ENCODE results near the gene RFXAP. TPM values are rescaled to one million over a fixed set of nuclear protein-coding genes. Genes with fewer than 3 reads are reported as not detected.
A peak's percentile ranks its signal among the peaks of the same experiment; 100 is the strongest.

RFXAP gene
- total RNA-seq, 1 donor from 2014 or later = 6.3 TPM

- DNase-seq (ENCODE audit: low spot score) = no peak
- Mint-ChIP-seq H3K4me1 (ENCODE audit: unreplicated experiment) (no peaks in the 10 kb centered on the region), H3K27me3 (ENCODE audit: unreplicated experiment) (peaks cover 3% of the 10 kb centered on the region), H3K36me3 (ENCODE audit: low read depth, unreplicated experiment) (no peaks in the 10 kb centered on the region), H3K4me3 (ENCODE audit: unreplicated experiment) (no peak overlapping the region), H3K9me3 (ENCODE audit: unreplicated experiment) (no peaks in the 10 kb centered on the region), H3K27ac (ENCODE audit: unreplicated experiment) (no peak overlapping the region)
- no peak for TF ChIP-seq CTCF (IDR thresholded peaks at IDR 0.05; ENCODE audit: unreplicated experiment)
Measured at GRCh38 chr13:36807616-36808015, 11.4 kb upstream of the RFXAP start.

GRCh38 chr13:36813225-36813624, 5.8 kb upstream of the RFXAP start:
- Mint-ChIP-seq H3K27me3 (ENCODE audit: unreplicated experiment) (no peaks in the 10 kb centered on the region), H3K4me1 (ENCODE audit: unreplicated experiment) (peaks cover under 1% of the 10 kb centered on the region), H3K4me3 (ENCODE audit: unreplicated experiment) (no peak overlapping the region), H3K27ac (ENCODE audit: unreplicated experiment) (no peak overlapping the region), H3K9me3 (ENCODE audit: unreplicated experiment) (no peaks in the 10 kb centered on the region), H3K36me3 (ENCODE audit: low read depth, unreplicated experiment) (no peaks in the 10 kb centered on the region)
- no peak for TF ChIP-seq CTCF (IDR thresholded peaks at IDR 0.05; ENCODE audit: unreplicated experiment)
- no peak for DNase-seq (ENCODE audit: low spot score)

GRCh38 chr13:36814465-36814864, 4.6 kb upstream of the RFXAP start:
- H3K36me3 Mint-ChIP-seq (ENCODE audit: low read depth, unreplicated experiment) = no peaks in the 10 kb centered on the region
- H3K4me3 Mint-ChIP-seq (ENCODE audit: unreplicated experiment) = no peak overlapping the region
- no peak for TF ChIP-seq CTCF (IDR thresholded peaks at IDR 0.05; ENCODE audit: unreplicated experiment)
- H3K27me3 Mint-ChIP-seq (ENCODE audit: unreplicated experiment) = no peaks in the 10 kb centered on the region
- H3K4me1 Mint-ChIP-seq (ENCODE audit: unreplicated experiment) = peaks cover 7% of the 10 kb centered on the region
- no peaks in the 10 kb centered on the region for H3K9me3 Mint-ChIP-seq (ENCODE audit: unreplicated experiment)
- DNase-seq (ENCODE audit: low spot score) = no peak
- no peak overlapping the region for H3K27ac Mint-ChIP-seq (ENCODE audit: unreplicated experiment)

GRCh38 chr13:36815062-36815461, 4.0 kb upstream of the RFXAP start:
- H3K4me1 Mint-ChIP-seq (ENCODE audit: unreplicated experiment) = peaks cover 13% of the 10 kb centered on the region
- no peaks in the 10 kb centered on the region for H3K9me3 Mint-ChIP-seq (ENCODE audit: unreplicated experiment)
- no peak for DNase-seq (ENCODE audit: low spot score)
- H3K27me3 Mint-ChIP-seq (ENCODE audit: unreplicated experiment) = no peaks in the 10 kb centered on the region
- peak; percentile 31 for TF ChIP-seq CTCF (IDR thresholded peaks at IDR 0.05; ENCODE audit: unreplicated experiment)
- no peak overlapping the region for H3K27ac Mint-ChIP-seq (ENCODE audit: unreplicated experiment)
- H3K36me3 Mint-ChIP-seq (ENCODE audit: low read depth, unreplicated experiment) = no peaks in the 10 kb centered on the region
- no peak overlapping the region for H3K4me3 Mint-ChIP-seq (ENCODE audit: unreplicated experiment)

DNA sequence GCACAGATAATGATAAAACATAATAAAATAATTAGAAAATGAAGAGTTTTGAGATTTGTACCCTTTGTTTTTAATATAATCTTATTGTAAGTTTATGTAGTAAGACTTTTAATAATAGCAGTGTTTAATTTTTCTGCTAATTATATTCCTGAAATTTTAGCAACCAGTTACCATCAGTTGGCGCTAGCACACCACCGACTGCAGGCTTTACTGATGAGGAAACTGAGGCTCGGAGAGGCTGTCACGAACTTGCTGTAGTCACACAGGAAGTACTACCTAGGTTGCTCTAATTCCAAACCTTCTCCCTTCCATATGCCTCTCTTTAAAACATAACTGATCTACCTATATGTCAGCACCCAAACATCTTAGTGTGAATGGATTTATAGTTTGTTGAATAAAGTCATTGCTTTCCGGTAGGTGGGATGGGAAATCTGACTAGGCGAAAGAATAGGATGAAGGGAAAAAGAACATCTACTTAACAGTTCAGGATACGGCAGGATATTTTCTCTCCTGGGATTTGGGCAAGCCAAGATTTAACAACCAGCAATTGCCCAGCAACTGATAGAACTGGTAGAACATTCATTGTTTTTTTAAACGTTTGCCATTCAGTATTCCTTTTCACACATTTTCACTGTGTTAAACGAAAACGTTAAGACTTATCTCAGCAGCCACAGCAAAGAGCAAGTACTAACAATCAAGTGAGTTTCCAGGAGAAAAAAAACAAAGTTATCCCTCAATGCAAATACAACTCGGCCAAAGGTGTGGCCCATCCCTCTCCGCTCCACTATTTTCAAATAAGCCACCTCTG, 822 bp upstream of the RFXAP start:
- Mint-ChIP-seq H3K9me3 (ENCODE audit: unreplicated experiment) (no peaks in the 10 kb centered on the region), H3K27ac (ENCODE audit: unreplicated experiment) (no peak overlapping the region)
- no peak for DNase-seq (ENCODE audit: low spot score)

More for the DNA sequence above, 822 bp upstream of the RFXAP start:
- Mint-ChIP-seq H3K4me3 (ENCODE audit: unreplicated experiment) (peak overlapping the region; percentile 92), H3K27me3 (ENCODE audit: unreplicated experiment) (no peaks in the 10 kb centered on the region), H3K4me1 (ENCODE audit: unreplicated experiment) (peaks cover 18% of the 10 kb centered on the region), H3K36me3 (ENCODE audit: low read depth, unreplicated experiment) (no peaks in the 10 kb centered on the region)
- no peak for TF ChIP-seq CTCF (IDR thresholded peaks at IDR 0.05; ENCODE audit: unreplicated experiment)

Measured in endothelial cell (in vitro differentiated cells).